Measurements from ENCODE around the gene CCDC196. TPM values are rescaled to one million over a fixed set of nuclear protein-coding genes. Genes with fewer than 3 reads are reported as not detected.

CCDC196 gene
- total RNA-seq, 1 experiment from 2014 or later = not detected

- Histone ChIP-seq H3K79me2 (ENCODE audit: insufficient read depth, low read length) (no peaks in the 10 kb centered on the region), H4K5ac (ENCODE audit: insufficient read length, low read depth, low read length) (no peak overlapping the region), H4K20me1 (ENCODE audit: control insufficient read depth, insufficient read depth, insufficient read length) (no peaks in the 10 kb centered on the region), H3K18ac (ENCODE audit: insufficient read length, low read depth, low read length) (no peak overlapping the region), H4K8ac (replicated peaks; ENCODE audit: insufficient read length, low read depth, low read length) (no peak overlapping the region), H2BK5ac (ENCODE audit: insufficient read length, low read length) (no peak overlapping the region), H3K4me1 (ENCODE audit: insufficient read depth, low read length) (no peaks in the 10 kb centered on the region), H2AFZ (ENCODE audit: low read length) (no peak overlapping the region), H3K23ac (ENCODE audit: insufficient read length, low read depth, low read length) (no peak overlapping the region), H3K9me3 (ENCODE audit: control insufficient read depth, low read depth, low read length) (no peaks in the 10 kb centered on the region), H2BK20ac (ENCODE audit: low read depth, low read length, poor library complexity, severe bottlenecking) (no peak overlapping the region), H3K4ac (ENCODE audit: low read depth, low read length) (no peak overlapping the region), H3K14ac (ENCODE audit: insufficient read depth, low read length) (no peak overlapping the region), H3K27me3 (ENCODE audit: insufficient read depth, low read length) (no peaks in the 10 kb centered on the region), H2AK5ac (ENCODE audit: insufficient read length, low read length) (no peak overlapping the region), H4K91ac (ENCODE audit: insufficient read length, low read depth, low read length) (no peak overlapping the region), H3K56ac (ENCODE audit: insufficient read length, low read depth, low read length) (no peak overlapping the region), H3K23me2 (ENCODE audit: insufficient read length, low read depth, low read length, poor library complexity, severe bottlenecking) (no peaks in the 10 kb centered on the region), H3K4me2 (ENCODE audit: insufficient read depth, insufficient read length, low read length) (no peak overlapping the region), H2BK120ac (ENCODE audit: low read depth, low read length, poor library complexity, severe bottlenecking) (no peak overlapping the region), H2BK12ac (ENCODE audit: insufficient read length, low read depth, low read length) (no peak overlapping the region), H2BK15ac (ENCODE audit: low read depth, low read length) (no peak overlapping the region), H3T11ph (ENCODE audit: low read length) (no peak overlapping the region), H3K79me1 (ENCODE audit: insufficient read depth, low read depth, low read length, poor library complexity, severe bottlenecking) (no peaks in the 10 kb centered on the region), H3K9ac (ENCODE audit: extremely low read depth, insufficient read length, low read length) (no peak overlapping the region), H3K27ac (ENCODE audit: insufficient read length, low read depth, low read length) (no peak overlapping the region)
- Mint-ChIP-seq H3K4me1 (peaks cover 0 to 5% of the 10 kb centered on the region in 2 experiments; a peak in 1 of 4 replicates), H3K27me3 (ENCODE audit: low read depth) (no peaks in the 10 kb centered on the region; the same call in 1 of the 2 replicates), H3K36me3 (ENCODE audit: insufficient read depth in 1 of 3, low read depth in 3 of 3) (no peaks in the 10 kb centered on the region), H3K4me3 (no peak overlapping the region), H3K27ac (no peak overlapping the region), H3K9me3 (no peaks in the 10 kb centered on the region)
- WGBS (ENCODE audit: extremely low coverage, insufficient read length, low lambda C conversion rate) = no CpG with 5 or more reads among the region's 4 CpGs
- DNase-seq = no peak
- TF ChIP-seq CTCF (conservative IDR thresholded peaks at IDR 0.05) = no peak
These were observed 10.1 kb downstream of the CCDC196 start for GRCh38 chr14:66496188-66496807.

Data from H9 (cell line).